DOHH2 (cell line): ENCODE data around the gene RS1.

ENCODE experiments used
- H3F3A ChIP-seq: fragments of 200-600 bp; sonication (generic), shearing (Covaris generic); 2 replicates; pipeline ENCODE4 v1.6.0; 2016; ENCODE audit warnings: antibody characterized with exemption, mild to moderate bottlenecking; ENCODE audit not compliant: control insufficient read depth, insufficient read depth
- H3K27ac ChIP-seq: fragments of 200-600 bp; sonication (generic); 2 replicates; pipeline ENCODE4 v1.5.1; 2014; ENCODE audit warnings: low read depth, mild to moderate bottlenecking, low read length, moderate library complexity
- H3K27me3 ChIP-seq: fragments of 200-600 bp; sonication (generic); 2 replicates; pipeline ENCODE4 v1.6.1; 2014; ENCODE audit warnings: mild to moderate bottlenecking, low read length, mixed read lengths; ENCODE audit not compliant: control insufficient read depth
- H3K36me3 ChIP-seq: fragments of 200-600 bp; sonication (generic); 2 replicates; pipeline ENCODE4 v1.6.1; 2014; ENCODE audit warnings: mild to moderate bottlenecking, low read length, moderate library complexity, mixed read lengths; ENCODE audit not compliant: control insufficient read depth
- H3K4me1 ChIP-seq: fragments of 200-600 bp; sonication (generic); 2 replicates; pipeline ENCODE4 v1.6.1; 2014; ENCODE audit warnings: mild to moderate bottlenecking, low read length, mixed read lengths; ENCODE audit not compliant: control insufficient read depth
- H3K4me2 ChIP-seq: fragments of 200-600 bp; sonication (generic); 2 replicates; pipeline ENCODE4 v1.6.0; 2014; ENCODE audit warnings: mild to moderate bottlenecking, low read length, moderate library complexity
- H3K4me3 ChIP-seq: fragments of 200-600 bp; sonication (generic); 2 replicates; pipeline ENCODE4 v1.5.1; 2014; ENCODE audit warnings: mild to moderate bottlenecking, low read length, mixed read lengths
- H3K79me2 ChIP-seq: fragments of 200-600 bp; sonication (generic); 2 replicates; pipeline ENCODE4 v1.6.1; 2014; ENCODE audit warnings: mild to moderate bottlenecking, low read length, mixed read lengths; ENCODE audit not compliant: control insufficient read depth
- H3K9me2 ChIP-seq: fragments of 200-600 bp; sonication (generic); replicated peaks from 2 replicates; pipeline ENCODE4 v1.6.1; 2014; ENCODE audit warnings: mild to moderate bottlenecking, low read length, mixed read lengths; ENCODE audit not compliant: control insufficient read depth
- H3K9me3 ChIP-seq: fragments of 200-600 bp; sonication (generic); 2 replicates; pipeline ENCODE4 v1.6.1; 2014; ENCODE audit warnings: antibody characterized with exemption, low read length, mixed read lengths; ENCODE audit not compliant: control insufficient read depth, insufficient read depth
- H4K20me1 ChIP-seq: fragments of 200-600 bp; sonication (generic); 2 replicates; pipeline ENCODE4 v1.6.0; 2014; ENCODE audit warnings: low read depth, mild to moderate bottlenecking, antibody characterized with exemption, low read length, moderate library complexity; ENCODE audit not compliant: control insufficient read depth, insufficient read depth
- EZH2phosphoT487 ChIP-seq: fragments of 200-600 bp; sonication (generic); IDR thresholded peaks from 2 replicates; pipeline ENCODE4 v1.6.1; 2017; ENCODE audit warnings: borderline replicate concordance, mild to moderate bottlenecking, antibody characterized with exemption, low read length, moderate library complexity, mixed read lengths
- TF ChIP-seq, protein P1 (sequence below): fragments of 200-600 bp; sonication (generic); IDR thresholded peaks from one replicate; pipeline ENCODE4 v1.5.1; 2014; ENCODE audit warnings: antibody characterized with exemption, mild to moderate bottlenecking, low read depth, low read length; ENCODE audit not compliant: poor library complexity, severe bottlenecking

RS1 gene

DNA sequence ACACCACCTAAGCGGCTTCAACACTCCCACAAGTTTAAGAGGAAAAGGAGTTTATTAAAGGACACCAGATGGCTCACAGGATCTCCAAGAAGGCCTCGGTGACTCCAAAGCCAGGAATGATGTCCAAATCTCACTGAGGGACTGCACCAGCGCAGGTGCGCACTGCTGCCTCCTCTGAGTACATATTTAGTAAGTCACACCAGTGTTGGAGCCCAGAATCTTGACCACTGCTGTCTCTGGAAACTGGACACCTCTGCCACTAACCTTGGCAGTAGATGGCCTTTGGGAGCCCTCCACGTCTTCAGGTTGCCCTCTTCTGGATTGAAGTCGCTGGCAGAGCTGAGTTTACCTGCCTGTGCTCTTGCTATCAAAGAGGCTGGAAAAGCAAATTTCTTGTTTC, 10.1 kb upstream of the RS1 start:
- Histone ChIP-seq H3K9me3 (no peaks in the 10 kb centered on the region), H3K27me3 (no peaks in the 10 kb centered on the region), H3K4me2 (no peak overlapping the region), H3K79me2 (no peaks in the 10 kb centered on the region), H3K4me3 (no peak overlapping the region), H3F3A (no peaks in the 10 kb centered on the region), H4K20me1 (no peaks in the 10 kb centered on the region), H3K9me2 (no peaks in the 10 kb centered on the region), H3K4me1 (no peaks in the 10 kb centered on the region), H3K36me3 (no peaks in the 10 kb centered on the region), H3K27ac (no peak overlapping the region)
- no peak for TF ChIP-seq EZH2phosphoT487
- TF ChIP-seq, protein P1, sequence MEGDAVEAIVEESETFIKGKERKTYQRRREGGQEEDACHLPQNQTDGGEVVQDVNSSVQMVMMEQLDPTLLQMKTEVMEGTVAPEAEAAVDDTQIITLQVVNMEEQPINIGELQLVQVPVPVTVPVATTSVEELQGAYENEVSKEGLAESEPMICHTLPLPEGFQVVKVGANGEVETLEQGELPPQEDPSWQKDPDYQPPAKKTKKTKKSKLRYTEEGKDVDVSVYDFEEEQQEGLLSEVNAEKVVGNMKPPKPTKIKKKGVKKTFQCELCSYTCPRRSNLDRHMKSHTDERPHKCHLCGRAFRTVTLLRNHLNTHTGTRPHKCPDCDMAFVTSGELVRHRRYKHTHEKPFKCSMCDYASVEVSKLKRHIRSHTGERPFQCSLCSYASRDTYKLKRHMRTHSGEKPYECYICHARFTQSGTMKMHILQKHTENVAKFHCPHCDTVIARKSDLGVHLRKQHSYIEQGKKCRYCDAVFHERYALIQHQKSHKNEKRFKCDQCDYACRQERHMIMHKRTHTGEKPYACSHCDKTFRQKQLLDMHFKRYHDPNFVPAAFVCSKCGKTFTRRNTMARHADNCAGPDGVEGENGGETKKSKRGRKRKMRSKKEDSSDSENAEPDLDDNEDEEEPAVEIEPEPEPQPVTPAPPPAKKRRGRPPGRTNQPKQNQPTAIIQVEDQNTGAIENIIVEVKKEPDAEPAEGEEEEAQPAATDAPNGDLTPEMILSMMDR: no peak

- Histone ChIP-seq H3K27me3 (no peaks in the 10 kb centered on the region), H3K79me2 (no peaks in the 10 kb centered on the region), H3K9me2 (no peaks in the 10 kb centered on the region), H4K20me1 (no peaks in the 10 kb centered on the region), H3F3A (no peaks in the 10 kb centered on the region), H3K36me3 (no peaks in the 10 kb centered on the region), H3K4me3 (no peak overlapping the region), H3K4me2 (no peak overlapping the region), H3K9me3 (no peaks in the 10 kb centered on the region), H3K27ac (no peak overlapping the region), H3K4me1 (peaks cover 4% of the 10 kb centered on the region; the same call in 1 of the 2 replicates)
- TF ChIP-seq EZH2phosphoT487: no peak
- TF ChIP-seq, protein P1: no peak
These were observed 5.4 kb upstream of the RS1 start for GRCh38 chrX:18677161-18677869.

DNA sequence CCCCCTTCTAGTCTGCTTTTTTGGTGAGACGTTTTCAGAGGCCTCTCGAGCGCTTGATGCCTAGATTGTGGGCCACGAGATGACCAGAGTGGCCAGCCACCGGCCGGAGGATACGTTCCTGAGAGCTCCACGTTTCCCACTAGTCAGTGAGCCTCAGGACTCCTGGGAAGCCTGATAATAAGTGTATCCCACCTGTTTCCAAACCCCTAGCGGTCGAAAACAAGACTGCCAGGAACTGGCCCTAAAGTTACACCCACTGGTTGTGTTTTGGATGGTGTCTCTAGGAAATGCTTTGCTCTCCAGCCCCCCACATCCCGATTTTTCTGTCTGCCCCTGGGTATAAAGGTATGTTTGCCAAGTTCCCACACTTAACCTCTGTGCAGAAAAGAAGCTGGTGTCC, 4.6 kb upstream of the RS1 start:
- H3K36me3 ChIP-seq: no peaks in the 10 kb centered on the region
- H3K4me2 ChIP-seq: no peak overlapping the region
- peaks cover 4% of the 10 kb centered on the region; the same call in 1 of the 2 replicates for H3K4me1 ChIP-seq
- H3K79me2 ChIP-seq: no peaks in the 10 kb centered on the region
- H3K4me3 ChIP-seq: no peak overlapping the region
- H3K27me3 ChIP-seq: no peaks in the 10 kb centered on the region
- H3F3A ChIP-seq: no peaks in the 10 kb centered on the region
- H3K9me3 ChIP-seq: no peaks in the 10 kb centered on the region
- H3K27ac ChIP-seq: no peak overlapping the region
- H3K9me2 ChIP-seq: no peaks in the 10 kb centered on the region
- TF ChIP-seq, protein P1: no peak
- no peak for TF ChIP-seq EZH2phosphoT487
- H4K20me1 ChIP-seq: no peaks in the 10 kb centered on the region
